ENCODE data around the gene DAND5. TPM values are rescaled to one million over a fixed set of nuclear protein-coding genes. Genes with fewer than 3 reads are reported as not detected.
A peak's percentile ranks its signal among the peaks of the same experiment; 100 is the strongest.

Gene DAND5
- total and polyA plus RNA-seq, 2 donors (not counting 1 experiment from before 2014, with no cell fraction given), result not detected

GRCh38 chr19:13010038-13010991 lies 40.9 kb downstream of the DAND5 start:
- no peak overlapping the region for H3K4me2 ChIP-seq (replicated peaks; ENCODE audit: low read depth, low read length, poor library complexity, severe bottlenecking)
- intact Hi-C loops (cut with micrococcal nuclease), result no loop called here
- no peak overlapping the region for H3K4me3 Mint-ChIP-seq
- no peak overlapping the region for H3K9ac ChIP-seq (ENCODE audit: low read length)
- H3K4me3 ChIP-seq (ENCODE audit: control extremely low read depth in 1 of 5, extremely low read depth in 1 of 5, insufficient read depth in 1 of 5, low read depth in 2 of 5, low read length in 4 of 5), result no peak overlapping the region
- peaks cover 0 to 24% (median 0%) of the 10 kb centered on the region in 3 donors for H3K9me3 ChIP-seq (ENCODE audit: control extremely low read depth in 1 of 3, control insufficient read depth in 2 of 3, insufficient read depth in 1 of 3, low read length in 2 of 3)
- no peaks in the 10 kb centered on the region for H3K9me3 Mint-ChIP-seq (ENCODE audit: insufficient read depth)
- peaks cover 32 to 44% of the 10 kb centered on the region in 2 donors for H3K4me1 ChIP-seq (ENCODE audit: control insufficient read depth in 2 of 2, insufficient read depth in 2 of 2, low read length in 2 of 2)
- H2AFZ ChIP-seq (ENCODE audit: insufficient read depth, low read depth, low read length, poor library complexity, severe bottlenecking), result no peak overlapping the region
- H3K27ac Mint-ChIP-seq, result no peak overlapping the region
- WGBS (ENCODE audit: insufficient coverage), result 39% methylated on average over 59 of the region's 62 CpGs
- H3K79me2 ChIP-seq (ENCODE audit: control insufficient read depth, insufficient read depth, low read length), result no peaks in the 10 kb centered on the region
- no peak overlapping the region for H3K27ac ChIP-seq (ENCODE audit: low read length in 2 of 2)
- DNase-seq, result peak; percentile 41
- peaks cover 0 to 69% (median 34%) of the 10 kb centered on the region in 4 experiments for H3K27me3 ChIP-seq (replicated peaks in 1 of 4; ENCODE audit: control extremely low read depth in 1 of 4, control insufficient read depth in 3 of 4, insufficient read depth in 4 of 4, low read length in 3 of 4)
- no peak for TF ChIP-seq EZH2 (IDR thresholded peaks at IDR 0.05; ENCODE audit: borderline replicate concordance, insufficient read depth, low read depth, low read length, poor library complexity, severe bottlenecking)
- TF ChIP-seq, protein P1, sequence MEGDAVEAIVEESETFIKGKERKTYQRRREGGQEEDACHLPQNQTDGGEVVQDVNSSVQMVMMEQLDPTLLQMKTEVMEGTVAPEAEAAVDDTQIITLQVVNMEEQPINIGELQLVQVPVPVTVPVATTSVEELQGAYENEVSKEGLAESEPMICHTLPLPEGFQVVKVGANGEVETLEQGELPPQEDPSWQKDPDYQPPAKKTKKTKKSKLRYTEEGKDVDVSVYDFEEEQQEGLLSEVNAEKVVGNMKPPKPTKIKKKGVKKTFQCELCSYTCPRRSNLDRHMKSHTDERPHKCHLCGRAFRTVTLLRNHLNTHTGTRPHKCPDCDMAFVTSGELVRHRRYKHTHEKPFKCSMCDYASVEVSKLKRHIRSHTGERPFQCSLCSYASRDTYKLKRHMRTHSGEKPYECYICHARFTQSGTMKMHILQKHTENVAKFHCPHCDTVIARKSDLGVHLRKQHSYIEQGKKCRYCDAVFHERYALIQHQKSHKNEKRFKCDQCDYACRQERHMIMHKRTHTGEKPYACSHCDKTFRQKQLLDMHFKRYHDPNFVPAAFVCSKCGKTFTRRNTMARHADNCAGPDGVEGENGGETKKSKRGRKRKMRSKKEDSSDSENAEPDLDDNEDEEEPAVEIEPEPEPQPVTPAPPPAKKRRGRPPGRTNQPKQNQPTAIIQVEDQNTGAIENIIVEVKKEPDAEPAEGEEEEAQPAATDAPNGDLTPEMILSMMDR (IDR thresholded peaks at IDR 0.05), result no peak
- peaks cover 25% of the 10 kb centered on the region for H3K4me1 Mint-ChIP-seq
- H4K20me1 ChIP-seq (ENCODE audit: control insufficient read depth, insufficient read depth, low read length, poor library complexity, severe bottlenecking), result no peaks in the 10 kb centered on the region
- no peak for ATAC-seq (ENCODE audit: low read depth)
- POLR2A ChIA-PET, result interaction anchor here (1.2 kb wide), 1 partner anchor 24 kb away, joined by 3 read pairs; no protein-coding TSS in a partner anchor
- CTCF ChIA-PET, result interaction anchor here (1.3 to 1.6 kb wide), 2 partner anchors 24 to 33 kb away, joined by 3 to 6 read pairs; no protein-coding TSS in a partner anchor
- H3K36me3 ChIP-seq (replicated peaks in 1 of 2; ENCODE audit: control extremely low read depth in 1 of 2, control insufficient read depth in 1 of 2, extremely low read depth in 1 of 2, insufficient read depth in 2 of 2, low read length in 1 of 2), result no peaks in the 10 kb centered on the region
- peaks cover 49% of the 10 kb centered on the region for H3K27me3 Mint-ChIP-seq

Data from B cell (primary cell).